GDM1 (cell line): ENCODE data around the gene NCAPD3.
A peak's percentile ranks its signal among the peaks of the same experiment; 100 is the strongest.
"Not testable (repeated sequence)": the region's sequence is repeated elsewhere in the genome, so short reads cannot be mapped to it uniquely, and the experiment has no call there.

Experiments
- DNase-seq: peaks from one replicate; lab custom pipeline; 2025; lab: John Stamatoyannopoulos, UW

Gene NCAPD3, protein sequence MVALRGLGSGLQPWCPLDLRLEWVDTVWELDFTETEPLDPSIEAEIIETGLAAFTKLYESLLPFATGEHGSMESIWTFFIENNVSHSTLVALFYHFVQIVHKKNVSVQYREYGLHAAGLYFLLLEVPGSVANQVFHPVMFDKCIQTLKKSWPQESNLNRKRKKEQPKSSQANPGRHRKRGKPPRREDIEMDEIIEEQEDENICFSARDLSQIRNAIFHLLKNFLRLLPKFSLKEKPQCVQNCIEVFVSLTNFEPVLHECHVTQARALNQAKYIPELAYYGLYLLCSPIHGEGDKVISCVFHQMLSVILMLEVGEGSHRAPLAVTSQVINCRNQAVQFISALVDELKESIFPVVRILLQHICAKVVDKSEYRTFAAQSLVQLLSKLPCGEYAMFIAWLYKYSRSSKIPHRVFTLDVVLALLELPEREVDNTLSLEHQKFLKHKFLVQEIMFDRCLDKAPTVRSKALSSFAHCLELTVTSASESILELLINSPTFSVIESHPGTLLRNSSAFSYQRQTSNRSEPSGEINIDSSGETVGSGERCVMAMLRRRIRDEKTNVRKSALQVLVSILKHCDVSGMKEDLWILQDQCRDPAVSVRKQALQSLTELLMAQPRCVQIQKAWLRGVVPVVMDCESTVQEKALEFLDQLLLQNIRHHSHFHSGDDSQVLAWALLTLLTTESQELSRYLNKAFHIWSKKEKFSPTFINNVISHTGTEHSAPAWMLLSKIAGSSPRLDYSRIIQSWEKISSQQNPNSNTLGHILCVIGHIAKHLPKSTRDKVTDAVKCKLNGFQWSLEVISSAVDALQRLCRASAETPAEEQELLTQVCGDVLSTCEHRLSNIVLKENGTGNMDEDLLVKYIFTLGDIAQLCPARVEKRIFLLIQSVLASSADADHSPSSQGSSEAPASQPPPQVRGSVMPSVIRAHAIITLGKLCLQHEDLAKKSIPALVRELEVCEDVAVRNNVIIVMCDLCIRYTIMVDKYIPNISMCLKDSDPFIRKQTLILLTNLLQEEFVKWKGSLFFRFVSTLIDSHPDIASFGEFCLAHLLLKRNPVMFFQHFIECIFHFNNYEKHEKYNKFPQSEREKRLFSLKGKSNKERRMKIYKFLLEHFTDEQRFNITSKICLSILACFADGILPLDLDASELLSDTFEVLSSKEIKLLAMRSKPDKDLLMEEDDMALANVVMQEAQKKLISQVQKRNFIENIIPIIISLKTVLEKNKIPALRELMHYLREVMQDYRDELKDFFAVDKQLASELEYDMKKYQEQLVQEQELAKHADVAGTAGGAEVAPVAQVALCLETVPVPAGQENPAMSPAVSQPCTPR (N-terminal part only)

DNA sequence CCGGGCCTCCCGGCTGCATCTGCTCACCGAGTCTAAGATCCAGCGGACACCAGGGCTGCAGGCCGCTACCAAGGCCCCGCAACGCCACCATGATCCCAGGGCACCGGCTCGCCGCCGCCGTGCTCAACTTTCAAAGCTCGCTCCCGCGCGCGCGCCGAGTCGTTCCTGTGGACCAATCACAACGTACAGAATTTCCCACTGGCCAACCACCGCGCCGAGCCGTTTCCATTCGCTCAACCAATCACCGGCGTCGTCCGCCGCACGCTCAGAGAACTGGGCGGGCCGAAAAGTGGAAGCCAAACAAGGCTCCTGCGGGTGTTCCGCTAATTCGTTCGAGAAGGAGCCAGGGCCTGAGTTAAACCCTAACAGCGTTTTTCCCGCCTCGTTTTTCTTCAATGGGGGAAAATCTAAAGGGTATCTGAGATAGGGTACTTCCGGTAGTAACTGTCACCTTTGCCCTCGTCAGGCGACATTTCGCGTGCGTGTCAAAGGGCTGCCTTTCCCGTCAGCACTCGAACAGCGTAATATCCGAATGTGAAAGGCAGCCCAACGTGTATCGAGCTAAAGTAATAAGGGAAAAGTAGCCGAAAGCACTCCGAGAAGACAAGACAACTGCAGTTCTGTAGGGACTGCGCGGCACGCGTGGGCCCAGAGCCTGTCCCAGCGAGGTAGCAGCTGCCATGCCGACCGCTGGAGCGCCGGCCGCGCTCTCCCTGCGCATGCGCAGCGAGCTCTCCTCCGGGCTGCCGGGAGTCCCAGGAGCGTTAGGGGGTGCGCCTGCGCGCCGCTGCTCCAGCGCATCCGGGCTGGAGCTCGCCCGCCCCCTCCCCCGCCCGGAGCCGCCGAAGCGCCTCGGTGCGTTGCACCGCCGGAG, at the start of gene NCAPD3, which contains the start of gene VPS26B:
TSS of gene NCAPD3 (minus strand) at position 132 of the 874 bp plus-strand sequence. CDS start at position 91, 41 bp downstream.
TSS of gene VPS26B (plus strand) at position 836 of the 874 bp plus-strand sequence. CDS start 452 bp downstream, outside the sequence.
- peak; percentile 93 for DNase-seq

DNA sequence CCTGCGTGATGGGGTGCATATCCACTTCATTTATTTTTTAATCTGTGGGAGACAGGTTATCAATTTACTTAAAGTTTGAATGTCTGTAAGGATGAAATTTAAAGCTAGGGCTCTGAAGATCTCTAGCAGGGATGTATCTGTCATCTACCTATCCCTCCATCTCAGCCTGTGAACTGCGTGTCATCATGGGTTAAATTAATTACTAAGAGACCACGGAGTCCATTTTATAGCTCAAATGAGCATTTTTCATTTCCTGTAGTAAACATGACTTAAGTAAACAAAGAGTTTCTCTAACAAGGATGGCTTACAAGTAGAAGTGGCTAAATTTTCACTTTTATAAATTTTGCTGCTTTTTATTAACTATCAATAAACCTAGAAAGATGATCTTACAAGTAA, 49.5 kb upstream of the NCAPD3 start:
- no peak for DNase-seq

DNA sequence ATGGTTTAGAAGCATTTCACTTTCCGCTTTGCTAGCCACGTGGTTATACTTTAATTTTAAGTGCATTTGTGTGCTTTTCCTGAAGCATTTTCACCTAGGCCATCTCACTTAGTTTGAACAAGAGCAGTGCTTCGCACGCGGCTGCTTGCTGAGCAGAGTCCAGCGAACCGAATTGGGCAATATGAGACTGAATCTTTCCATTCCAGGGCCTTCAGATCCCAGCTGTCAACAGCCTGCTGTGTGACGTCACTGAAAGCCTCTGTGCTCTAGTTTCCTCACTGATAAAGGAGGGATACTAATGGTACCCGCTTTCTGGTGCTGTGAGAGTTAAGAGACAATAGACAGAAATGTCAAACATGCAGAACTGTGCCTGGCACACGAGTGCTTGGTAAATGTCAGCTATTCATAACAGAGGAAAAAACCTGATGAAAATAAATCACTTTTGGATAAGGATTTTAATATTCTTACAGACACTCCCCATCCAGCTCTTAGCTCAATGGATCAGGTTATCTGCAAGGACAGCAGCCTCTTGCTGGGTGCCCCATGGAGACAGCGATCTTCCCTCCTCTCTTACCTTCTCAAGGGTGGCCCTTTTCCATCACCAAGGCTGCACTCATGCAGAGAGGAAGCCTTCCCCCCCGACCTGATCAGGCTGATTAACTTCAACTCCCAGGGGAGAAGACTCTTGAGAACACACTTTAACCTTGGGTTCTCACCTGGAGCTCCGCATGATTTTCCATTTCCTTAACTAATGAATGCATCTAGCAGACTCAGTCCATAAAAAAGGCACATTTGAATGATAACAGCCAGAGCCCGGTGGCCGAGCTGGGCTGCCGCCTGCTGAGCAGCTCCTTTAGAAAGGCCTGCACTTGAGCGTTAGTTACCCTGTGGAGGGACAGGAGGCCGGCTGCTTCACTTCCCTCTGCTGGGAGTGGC, 48.9 kb upstream of the NCAPD3 start:
- DNase-seq: no peak

DNA sequence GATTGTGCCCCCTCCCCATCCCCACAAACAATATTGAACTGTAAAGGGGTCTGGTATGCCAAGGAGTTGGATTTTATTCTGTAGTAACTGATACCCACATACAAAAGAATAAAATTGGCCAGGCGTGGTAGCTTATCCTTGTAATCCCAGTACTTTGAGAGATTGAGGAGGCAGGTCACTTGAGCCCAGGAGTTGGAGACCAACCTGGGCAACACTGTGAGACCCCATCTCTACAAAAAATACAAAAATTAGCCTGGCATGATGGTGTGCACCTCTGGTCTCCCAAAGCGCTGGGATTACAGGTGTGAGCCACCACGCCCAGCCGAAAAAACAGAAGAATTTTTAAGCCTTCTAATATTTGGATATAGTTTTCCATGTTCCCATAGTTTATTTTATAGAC, 48.2 kb upstream of the NCAPD3 start:
- DNase-seq: no peak

DNA sequence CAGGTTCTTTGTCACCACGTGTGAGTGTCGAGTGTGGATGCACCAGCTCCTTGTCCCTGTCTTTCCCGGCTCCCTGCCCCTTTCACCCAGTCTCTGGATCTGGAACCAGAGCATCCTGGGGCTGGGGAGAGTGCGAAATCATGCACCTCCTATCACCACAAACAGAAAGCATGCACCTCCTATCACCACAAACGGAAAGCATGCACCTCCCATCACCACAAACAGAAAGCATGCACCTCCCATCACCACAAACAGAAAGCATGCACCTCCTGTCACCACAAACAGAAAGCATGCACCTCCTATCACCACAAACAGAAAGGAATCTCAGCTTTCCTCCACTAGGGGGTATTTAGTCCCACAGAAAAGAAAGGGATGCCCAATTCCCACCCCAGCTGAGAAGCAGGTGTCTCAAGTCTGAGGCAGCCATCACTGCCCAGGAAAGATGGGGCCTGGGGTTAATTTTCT, 46.5 kb upstream of the NCAPD3 start:
- no peak for DNase-seq

DNA sequence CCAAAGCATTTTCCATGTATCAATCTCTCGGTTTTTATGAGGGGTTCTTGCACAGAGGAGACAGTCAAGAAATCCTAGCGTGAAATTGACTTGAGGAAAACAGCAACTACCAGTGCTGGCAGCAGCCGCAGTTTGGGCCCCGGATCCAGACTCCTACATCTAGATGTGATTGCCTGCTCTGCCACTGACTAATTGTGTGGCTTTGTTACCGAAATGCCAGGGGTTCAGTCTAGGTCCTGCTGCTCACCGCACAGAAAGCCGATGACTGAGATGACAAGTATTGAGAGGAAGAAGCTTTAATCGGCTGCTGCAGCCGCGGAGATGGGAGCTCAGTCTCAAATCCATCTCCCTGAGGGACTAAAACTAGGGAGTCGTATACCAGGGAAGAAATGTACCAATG, 44.2 kb upstream of the NCAPD3 start:
- no peak for DNase-seq

DNA sequence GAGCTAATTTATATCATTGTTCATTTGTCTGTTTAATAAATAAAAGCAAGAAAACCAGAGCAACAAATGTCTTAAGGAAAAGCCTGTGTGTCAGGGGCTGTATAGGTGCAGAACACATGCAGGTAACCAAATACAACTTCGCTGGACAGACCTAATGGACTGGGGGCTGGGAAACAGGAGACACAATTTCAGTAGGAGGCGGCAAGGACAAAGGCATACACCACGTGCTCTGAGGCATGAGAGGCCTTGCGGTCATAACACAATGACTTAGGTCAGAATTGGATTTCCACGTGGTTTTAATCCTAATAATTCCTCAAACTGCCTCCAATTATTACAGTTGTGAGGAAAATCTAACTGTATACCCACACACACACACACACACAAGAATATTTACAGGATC, 43.7 kb upstream of the NCAPD3 start:
- no peak for DNase-seq

DNA sequence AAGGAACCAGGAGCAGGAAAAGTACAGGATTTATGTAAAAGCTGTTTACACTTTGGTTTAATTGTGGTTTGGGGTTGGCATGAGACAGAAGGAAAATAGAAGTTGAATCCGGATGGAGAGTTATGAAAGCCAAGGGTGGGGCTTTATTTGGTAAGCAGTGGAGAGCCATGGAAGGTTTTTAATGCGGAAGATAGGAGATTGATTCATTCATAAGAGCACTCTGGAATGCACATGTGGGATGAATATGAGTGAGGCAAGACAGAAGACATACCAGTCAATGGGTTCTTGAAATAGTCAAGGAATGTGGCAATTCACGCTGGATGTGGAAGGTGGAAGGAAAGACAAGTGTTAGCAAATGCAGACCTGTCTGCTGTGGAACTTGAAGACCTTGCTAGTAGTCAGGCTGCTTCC, 43.1 kb upstream of the NCAPD3 start:
- no peak for DNase-seq

DNA sequence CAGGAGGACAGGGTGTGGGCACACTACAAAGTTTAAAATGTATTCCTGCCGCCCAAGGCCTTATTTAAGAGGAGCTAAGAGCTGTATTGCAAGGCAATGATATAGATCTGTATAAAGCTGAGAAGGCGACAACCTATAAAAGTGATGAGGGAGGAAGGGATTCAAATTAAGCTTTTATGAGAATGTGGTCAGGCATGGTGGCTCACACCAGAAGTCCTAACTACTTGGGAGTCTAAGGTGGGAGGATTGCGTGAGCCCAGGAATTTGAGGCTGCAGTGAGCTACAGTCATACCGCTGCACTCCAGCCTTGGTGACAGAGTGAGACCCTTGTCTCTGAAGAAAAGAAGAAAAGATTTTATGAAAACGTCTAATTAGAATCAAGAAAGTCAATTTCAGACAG, 42.7 kb upstream of the NCAPD3 start:
- no peak for DNase-seq

DNA sequence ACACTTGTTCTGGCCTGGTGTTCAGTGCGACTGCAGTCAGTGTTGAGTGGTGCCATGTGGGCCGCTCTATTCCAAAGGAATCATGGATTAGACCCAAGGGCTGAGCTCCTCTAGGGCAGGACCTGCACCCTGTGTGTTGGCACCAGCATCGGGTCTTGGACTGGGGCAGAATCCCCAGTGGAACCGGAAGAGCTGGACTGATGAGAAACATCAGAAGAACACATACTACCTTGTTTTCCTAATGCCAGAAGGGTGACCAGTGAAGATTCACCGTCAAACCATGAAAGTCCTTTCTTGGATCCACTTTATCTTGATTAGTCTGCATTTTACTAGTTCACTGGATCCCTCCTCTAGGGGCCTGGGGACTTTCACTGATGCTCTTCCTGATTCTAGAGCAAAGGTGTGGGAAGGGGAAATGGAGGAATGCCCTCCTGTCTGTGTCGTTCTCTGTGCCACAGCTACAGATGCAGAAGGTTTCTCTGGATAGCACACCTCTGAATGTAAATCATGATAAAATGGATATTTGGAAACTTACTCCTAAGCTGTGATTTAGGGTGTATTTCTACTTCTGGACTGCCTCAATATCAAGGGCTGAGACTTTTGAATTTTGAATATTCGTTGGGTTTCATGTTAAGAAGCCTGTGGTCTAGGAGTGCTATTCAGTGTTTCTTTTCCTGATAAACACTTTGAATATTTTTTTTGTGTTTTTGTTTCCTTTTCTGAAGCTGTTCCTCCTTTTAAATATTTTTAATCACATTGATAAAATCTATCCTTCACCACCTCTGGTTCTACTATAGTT, 41.4 kb upstream of the NCAPD3 start:
- DNase-seq: no peak

DNA sequence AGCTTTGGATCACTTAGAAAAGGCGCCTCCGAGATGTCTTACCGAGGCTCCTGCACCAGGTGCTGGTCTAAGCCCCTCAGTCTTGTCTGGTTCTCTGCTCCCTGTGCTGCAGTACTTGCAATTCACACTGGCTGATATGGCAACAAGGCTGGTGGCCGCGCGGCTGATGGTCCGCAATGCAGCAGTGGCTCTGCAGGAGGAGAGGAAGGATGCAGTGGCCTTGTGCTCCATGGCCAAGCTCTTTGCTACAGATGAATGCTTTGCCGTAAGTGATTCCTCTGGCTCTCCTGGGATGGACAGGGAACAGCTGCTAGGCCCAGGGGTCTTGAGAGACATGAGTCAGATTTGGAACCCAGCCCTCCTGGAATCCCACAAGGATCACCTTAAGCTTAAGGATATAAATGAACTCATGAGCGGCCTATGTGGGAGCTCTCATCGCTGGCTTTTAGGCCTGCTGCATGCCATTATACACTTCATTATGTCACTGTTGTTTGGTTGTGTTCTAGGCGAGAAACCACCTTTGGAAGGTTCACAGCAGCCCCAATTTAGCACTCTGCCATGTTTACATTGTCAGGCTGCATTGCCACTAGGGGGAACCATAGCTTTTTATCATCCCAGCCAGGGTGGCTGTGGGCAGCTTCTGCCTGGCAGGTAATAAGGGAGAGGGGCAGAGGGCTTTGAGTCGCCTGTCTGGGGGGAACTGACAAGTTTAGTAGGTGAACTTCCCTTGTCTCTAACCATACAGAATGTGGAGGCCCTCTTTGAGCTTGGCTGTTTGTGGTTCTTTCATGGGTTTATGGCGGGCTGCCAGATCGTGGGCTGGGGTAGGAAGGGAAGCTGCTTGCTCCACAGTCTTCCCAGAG, 38.1 kb upstream of the NCAPD3 start:
- DNase-seq: no peak

DNA sequence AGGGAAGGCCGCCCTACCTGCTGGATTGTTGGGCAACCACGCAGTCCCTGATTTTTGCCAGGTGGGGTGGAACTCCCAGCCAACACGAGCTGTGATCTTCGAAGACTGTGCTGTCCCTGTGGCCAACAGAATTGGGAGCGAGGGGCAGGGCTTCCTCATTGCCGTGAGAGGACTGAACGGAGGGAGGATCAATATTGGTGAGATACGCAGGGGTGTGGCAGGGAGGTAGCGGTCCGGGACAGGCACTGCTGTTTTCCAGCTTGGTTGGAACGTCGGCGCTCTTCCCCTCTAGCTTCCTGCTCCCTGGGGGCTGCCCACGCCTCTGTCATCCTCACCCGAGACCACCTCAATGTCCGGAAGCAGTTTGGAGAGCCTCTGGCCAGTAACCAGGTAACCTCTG, 37.2 kb upstream of the NCAPD3 start:
- DNase-seq: no peak

DNA sequence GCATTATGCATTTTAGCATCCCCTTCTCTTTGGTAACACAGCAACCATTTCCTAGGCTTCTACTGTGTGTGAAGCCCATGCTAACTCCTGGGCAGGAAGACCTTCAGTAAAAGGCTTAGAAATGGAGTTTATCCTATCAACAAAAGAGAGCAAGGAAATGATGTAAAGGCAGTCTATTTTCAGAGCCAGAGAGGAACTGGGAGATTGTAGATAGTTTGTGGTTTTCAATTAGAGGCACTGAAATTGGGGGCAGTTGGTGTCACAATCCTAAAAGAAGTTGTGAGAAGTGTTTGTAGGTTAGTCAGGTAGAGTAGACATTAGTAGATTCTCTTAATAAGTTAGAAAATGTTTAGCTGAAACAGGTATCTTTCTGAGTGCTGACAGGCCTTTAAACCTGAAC, 36.7 kb upstream of the NCAPD3 start:
- no peak for DNase-seq

DNA sequence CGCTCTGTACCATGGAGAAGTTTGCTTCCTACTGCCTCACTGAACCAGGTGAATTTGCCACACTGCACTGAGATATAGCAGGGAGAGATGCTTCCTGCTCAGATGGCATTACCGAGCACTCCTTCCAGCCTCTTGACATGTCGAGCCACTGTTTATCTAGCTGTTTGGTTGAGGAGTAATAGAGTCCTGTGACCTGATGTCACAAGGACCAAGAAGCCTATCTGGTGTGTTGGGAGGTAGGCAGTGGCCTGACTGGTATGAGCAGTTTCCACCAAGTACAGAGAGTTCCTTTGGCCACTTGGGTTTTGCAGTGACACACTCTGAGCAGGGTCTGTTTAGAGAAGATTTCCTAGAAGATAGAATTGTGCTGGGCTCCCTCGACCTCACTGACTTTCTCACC, 34.8 kb upstream of the NCAPD3 start:
- no peak for DNase-seq

DNA sequence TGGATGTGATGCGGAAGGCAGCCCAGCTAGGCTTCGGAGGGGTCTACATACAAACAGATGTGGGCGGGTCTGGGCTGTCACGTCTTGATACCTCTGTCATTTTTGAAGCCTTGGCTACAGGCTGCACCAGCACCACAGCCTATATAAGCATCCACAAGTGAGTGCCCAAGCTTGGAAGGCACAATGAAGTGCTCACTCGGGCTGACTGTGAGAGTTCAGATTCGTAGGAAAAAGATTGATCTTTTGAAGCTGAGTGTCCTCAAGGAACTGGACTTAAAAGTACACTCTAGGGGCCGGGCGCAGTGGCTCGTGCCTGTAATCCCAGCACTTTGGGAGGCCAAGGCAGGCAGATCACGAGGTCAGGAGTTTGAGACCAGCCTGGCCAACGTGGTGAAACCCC, 33.3 kb upstream of the NCAPD3 start:
- no peak for DNase-seq

DNA sequence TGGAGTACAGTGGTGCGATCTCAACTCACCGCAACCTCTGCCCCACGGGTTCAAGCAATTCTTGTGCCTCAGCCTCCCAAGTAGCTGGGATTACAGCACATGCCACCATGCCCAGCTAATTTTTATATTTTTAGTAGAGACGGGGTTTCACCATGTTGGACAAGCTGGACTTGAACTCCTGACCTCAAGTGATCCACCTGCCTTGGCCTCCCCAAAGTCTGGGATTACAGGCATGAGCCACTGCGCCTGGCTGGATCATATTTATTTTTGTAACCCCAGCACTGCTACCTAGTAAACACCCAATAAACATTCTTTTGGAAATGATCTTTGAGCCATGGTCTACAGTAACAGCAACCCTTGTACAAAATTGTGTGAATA, 31.4 kb upstream of the NCAPD3 start:
- not testable (repeated sequence) for DNase-seq

DNA sequence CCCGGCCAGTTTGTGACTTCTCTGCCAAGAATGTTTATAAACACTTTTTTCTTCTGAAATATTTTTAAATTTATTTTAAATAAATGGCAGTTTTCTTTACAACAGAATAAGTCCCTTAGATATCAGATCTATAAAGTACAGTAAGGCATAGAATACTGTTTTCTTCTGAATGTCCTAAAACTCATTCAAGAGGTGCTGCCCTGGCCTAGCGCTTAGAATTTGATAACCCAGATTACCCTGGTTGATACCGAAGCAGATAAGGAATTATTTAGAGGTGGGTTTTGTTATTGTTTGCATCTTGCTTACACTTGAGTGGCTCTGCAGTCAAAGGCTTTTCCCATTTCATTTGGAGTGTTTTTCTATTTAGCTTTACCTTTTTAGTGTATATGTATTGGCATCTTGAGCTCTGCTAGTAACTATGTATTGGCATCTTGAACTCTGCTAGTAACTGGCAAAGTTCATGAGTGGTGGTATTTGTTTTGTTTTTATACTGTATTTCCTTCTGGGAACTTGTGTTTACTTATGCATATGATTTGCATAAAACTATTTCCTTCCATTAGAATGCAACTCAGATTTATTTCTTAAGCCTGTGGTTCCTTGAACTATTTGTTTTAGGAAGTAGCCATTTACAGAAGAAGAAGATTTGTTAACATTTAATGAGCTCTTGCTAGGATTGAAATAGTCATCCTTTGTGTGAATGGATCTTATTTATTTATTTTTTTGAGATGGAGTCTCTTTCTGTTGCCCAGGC, 30.8 kb upstream of the NCAPD3 start:
- DNase-seq: no peak
